ENCODE measurements around the gene CSRNP2.

Gene CSRNP2, protein sequence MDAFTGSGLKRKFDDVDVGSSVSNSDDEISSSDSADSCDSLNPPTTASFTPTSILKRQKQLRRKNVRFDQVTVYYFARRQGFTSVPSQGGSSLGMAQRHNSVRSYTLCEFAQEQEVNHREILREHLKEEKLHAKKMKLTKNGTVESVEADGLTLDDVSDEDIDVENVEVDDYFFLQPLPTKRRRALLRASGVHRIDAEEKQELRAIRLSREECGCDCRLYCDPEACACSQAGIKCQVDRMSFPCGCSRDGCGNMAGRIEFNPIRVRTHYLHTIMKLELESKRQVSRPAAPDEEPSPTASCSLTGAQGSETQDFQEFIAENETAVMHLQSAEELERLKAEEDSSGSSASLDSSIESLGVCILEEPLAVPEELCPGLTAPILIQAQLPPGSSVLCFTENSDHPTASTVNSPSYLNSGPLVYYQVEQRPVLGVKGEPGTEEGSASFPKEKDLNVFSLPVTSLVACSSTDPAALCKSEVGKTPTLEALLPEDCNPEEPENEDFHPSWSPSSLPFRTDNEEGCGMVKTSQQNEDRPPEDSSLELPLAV

DNA sequence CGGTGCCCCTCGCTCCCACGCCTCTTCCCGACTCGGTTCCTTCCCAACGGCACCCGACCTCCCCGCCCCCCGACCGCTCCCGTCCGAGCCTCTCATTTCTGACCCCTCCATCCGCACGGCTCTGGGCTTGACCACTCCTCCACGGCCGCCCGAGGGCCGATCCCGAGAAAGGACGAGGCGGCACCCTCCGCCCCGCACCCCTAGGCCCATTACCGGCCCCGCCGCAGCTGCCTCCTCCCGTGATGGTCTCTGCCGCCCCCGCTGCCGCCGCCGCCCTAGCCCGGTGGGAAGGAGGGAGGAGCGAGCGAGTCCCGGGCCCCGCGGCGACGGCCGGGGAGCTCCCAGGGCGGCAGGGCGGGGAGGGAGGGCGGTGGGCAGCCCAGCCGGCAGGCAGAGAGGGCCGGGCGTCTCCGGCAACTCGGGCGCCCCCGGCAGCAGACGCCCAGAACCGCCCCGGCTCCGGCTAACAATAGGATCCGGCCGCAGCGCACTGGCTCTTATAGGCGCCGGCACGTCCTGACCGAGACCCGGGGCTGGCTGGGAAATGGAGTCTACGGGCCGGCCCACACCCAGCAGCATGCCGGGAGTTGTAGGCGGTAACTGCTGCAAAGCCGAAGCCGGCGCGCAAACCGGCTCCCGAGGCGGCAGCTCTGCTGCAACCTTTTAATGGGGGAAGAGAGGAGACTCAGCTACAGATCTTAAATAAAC lies at the start of gene CSRNP2:
TSS of gene CSRNP2 (minus strand) at position 471 of the 708 bp plus-strand sequence. CDS start 7,035 bp downstream, outside the sequence.
- intact Hi-C loops (cut with DNase I): loop anchor here (2.0 to 10.0 kb wide), 3 partner anchors 34 to 152 kb away; partner anchors contain the start of genes DAZAP2, LETMD1 and TFCP2
- peak; percentile 95 to 100 (median 98) for DNase-seq

DNA sequence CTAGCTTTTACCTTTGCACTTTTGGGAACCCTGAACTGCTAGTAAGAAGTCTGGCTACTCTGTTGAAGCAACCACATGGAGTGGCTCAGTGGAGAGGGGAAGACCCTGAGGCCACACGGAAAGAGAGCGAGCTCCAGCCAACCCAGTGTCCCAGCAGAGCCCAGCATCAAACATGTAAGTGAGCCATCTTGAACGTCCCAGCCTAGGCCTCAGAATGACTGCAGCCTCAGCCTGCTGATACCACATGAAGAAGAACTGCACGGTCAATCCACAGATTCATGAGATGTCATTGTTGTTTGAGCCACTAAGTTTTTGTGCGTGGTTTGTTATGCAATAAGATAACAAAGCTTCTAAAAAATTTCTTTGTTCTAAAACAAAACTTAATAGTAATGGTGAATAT lies 49.3 kb upstream of the CSRNP2 start:
- intact Hi-C loops (cut with DNase I): no loop called here

DNA sequence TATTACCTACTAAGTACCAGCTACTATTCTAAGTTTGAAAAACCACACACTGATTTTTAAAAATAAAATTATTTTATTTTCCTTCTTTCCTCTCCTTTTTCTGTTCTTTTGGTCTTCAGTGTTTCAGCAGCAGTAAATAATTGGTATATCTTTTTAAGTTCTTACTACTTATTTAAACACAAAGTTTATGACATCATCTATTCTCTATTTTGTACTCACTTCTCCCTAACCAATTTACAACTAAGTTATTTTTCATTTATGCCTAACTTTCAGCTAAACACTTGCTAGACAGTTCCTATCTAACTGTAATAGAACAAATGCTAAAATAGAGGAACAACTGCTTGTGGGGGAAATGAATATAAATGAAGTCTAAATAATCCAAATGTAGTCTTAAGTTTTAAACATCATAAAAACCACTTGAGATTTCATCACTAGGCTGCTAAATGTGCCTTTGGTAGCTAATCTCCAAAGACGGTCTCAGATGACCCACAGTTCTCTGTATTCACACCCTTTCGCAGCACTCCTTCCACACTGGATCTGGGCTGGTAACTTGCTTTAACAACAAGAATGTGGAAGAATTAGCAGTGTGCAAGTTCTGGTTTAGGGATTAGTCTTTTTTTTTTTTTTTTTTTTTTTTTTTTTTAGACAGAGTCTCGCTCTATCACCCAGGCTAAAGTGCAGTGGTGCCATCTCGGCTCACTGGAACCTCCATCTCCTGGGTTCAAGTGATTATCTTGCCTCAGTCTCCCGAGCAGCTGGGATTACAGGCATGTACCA lies 48.5 kb upstream of the CSRNP2 start:
- intact Hi-C loops (cut with DNase I): no loop called here
- DNase-seq: no peak

More for the DNA sequence above, 49.3 kb upstream of the CSRNP2 start:
- DNase-seq: no peak

DNA sequence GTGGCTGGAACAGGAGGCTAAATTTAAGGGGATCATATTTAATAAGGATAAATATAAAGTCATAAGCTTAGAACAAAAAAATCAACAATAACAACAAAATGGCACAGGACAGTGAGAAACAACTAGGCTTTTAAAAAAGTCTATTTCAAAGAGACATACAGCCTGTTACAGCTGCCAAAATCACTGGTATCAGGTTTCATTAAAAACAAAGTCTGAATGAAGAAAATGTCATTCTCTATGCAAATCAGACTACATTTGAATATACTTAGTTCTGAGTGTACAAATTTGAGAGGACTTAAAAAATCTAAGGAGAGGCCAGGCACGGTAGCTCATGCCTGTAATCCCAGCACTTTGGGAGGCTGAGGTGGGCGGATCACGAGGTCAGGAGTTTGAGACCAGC lies 45.5 kb upstream of the CSRNP2 start:
- intact Hi-C loops (cut with DNase I): no loop called here
- DNase-seq: no peak

DNA sequence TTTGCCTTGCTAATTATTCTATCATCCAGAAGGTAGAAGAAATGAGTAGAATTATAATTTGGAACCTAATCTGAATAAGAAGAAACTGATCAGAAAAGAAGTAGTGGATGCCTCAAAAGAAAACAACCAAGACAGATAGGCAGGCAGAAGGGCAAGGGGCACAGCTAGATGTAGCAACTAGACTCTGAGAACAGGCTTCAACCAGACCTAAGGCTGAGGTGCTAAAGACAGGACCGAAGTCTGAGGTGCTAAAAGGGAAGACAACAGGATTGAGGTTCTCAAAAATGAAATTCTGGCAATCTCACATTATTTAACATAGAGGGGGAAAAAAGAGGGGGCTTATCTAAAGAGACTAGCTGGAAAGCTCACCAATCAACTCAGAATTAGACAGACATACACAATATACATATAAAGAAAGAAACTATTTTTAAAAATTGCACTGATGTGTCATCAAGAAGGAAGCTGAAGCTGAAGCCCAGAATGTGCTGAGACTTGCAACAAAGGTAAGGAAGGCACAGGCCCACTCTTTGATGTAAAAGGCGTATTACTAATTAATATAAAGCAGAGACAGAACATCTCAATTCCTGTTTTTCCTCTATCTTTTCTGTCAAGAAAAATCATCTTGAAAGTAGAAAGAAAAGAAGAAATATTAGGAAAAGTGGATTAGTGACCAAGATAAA lies 43.8 kb upstream of the CSRNP2 start:
- intact Hi-C loops (cut with DNase I): no loop called here
- DNase-seq: no peak

DNA sequence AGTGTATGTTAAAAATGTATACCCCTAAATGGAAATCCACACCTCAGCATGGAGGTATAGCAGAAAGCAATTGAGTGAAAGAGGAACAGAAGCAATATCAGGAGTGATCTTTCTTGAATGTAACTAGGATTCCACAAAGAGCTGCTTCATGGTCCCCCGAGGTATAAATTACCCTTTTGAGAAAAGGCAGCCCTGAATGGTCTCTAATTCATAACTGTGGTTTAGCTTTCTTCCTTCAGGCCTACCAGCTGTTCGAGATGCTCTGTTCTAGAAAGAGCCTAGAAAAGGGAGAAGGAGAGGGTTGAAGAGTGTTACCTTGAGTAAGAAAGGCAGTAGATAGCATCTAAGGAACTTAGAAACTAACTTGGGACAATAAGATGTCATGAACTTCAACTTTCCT lies 42.9 kb upstream of the CSRNP2 start:
- intact Hi-C loops (cut with DNase I): no loop called here
- no peak for DNase-seq

DNA sequence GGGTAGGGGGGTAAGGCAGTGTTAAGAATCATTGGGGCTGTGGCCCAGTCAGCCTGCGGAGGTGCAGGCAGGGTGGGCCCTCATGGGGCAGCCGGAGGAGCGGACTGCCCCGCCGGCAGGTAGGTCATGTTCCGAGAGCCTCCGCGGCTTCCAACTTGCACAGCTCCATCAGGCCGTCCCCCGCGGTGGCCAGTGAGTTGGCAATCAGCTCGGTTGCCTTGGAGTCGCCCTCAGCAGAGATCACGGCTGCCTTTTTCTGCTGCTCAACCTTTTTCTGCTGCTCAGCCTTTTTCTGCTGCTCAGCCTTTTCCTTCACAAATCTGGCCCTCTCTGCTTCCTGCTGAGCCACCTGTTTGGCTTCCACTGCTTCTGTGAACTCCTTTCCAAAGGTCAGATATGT lies 41.1 kb upstream of the CSRNP2 start:
- peak in 3 of 10 donors; percentile 9 to 15 (median 14) for DNase-seq
- intact Hi-C loops (cut with DNase I): no loop called here

DNA sequence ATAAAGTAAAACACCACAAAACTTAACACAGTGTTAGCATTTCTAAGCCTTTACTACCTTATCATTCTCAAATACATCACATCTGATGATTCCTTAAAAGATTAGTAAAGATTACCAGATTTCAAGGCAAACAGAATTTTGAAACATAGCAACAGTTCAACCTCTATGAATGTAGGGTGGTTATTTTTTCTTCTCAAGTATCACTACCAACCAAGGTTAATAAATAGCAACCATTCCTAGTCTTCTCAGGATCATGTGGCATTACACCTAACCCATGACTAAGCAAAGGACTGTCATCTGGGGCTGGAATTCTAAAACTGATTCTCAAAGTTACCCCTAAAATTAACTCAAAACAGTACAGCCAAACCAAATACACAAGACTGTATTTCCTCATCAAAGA lies 39.4 kb upstream of the CSRNP2 start:
- DNase-seq: no peak
- intact Hi-C loops (cut with DNase I): no loop called here

DNA sequence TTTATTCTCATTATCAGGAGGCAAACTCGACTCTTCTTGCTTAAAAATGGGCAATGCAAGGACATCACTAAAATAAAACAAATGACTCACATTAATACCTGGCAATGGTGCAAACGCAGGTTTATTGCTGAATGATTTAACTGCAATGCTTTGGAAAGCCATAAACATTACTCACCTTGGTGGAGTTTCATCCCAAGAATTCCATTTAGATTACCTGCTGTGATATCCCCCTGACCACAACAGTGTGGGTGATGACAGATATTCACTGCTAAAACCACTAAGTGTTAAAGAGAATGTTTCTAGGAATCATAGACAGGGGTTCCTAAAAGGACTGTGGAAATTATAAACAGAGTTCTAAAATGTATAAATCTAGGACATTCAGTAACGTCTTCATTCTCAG lies 35.3 kb upstream of the CSRNP2 start:
- intact Hi-C loops (cut with DNase I): no loop called here
- no peak for DNase-seq

DNA sequence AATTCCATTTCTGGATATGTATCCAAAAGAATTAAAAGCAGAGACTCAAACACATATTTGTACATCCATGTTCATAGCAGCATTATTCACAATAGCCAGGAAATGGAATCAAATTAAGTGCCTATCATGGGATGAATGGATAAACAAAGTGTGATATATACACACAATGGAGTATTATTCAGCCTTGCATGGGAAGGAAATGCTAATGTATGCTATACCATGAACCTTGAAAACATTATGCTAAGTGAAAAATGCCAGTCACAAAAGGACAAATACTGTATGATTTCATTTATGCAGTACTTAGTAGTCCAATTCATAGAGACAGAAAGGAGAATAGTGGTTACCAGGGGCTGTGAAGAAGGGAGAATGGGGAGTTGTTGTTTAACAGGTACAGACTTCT lies 32.1 kb upstream of the CSRNP2 start:
- no peak for DNase-seq
- intact Hi-C loops (cut with DNase I): no loop called here

DNA sequence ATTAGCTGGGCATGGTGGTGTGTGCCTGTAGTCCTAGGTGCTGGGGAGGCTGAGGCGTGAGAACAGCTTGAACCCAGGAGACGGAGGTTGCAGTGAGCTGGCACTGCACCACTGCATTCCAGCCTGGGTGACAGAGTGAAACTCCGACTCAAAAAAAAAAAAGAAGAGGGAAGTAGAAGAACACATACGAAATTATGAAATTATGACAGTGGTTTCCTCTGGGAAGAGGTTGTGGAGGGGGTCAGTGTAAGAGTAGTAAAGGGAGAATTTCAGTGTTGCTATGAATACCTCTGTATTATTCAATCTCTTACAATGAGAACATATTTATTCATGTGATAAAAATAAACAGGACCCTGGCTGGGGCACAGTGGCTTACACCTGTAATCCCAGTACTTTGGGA lies 24.7 kb upstream of the CSRNP2 start:
- DNase-seq: no peak
- intact Hi-C loops (cut with DNase I): no loop called here

DNA sequence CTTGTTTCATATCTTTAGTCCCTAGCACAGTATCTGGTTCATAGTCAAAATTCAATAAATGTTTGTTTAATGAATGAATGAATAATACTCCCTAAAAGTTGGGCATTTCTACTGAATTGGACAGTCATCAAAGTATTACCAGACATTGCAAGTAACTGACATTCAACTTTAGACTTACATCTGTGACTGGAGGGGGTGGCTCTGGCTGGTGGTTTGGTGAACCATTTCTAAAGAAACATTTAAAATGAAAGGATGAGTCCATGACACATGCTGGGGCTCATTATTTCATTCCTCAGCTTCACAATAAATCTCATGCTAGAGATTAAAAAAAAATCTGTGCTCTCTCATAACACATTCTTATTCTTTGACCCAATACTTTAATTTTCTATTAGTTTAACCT lies 20.6 kb upstream of the CSRNP2 start:
- no peak for DNase-seq
- intact Hi-C loops (cut with DNase I): no loop called here

DNA sequence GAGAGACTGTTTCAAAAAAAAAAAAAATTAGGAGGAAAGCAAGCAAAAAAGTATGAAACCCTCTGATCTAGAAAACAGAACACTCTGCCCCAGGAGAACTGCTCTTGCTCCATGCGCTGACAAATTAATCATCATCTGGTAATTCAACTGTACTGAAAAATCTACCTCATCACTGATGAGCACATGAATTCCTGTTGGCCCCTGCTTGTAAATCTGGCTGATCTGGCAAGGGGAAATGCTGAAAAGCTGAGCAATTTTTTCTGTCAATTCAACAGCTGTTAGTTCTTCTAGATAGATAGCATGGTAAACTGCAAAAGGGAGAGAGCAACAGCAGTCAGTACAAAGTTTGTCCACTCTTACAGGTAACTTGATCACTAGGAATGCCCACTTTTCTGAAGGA lies 15.2 kb upstream of the CSRNP2 start:
- DNase-seq: no peak
- intact Hi-C loops (cut with DNase I): no loop called here

DNA sequence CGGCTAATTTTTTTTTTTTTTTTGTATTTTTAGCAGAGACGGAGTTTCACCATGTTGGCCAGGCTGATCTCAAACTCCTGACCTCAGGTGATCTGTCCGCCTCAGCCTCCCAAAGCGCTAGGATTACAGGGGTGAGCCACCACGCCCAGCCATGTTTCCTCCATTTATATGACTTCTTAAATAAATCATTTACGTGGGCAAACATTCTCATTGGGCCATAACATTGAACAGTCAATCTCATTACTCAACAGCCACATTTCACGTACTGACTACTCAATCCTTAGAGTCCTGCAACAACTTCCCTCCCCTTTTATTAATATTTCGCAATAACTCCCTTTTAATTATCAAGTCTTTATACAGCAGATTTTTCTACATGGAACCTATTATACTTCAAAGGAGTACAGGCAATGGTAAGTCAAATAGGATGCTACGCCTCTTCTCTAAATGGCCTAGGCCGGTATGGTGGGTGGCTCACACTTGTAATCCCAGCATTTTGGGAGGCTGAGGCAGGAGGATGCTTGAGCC lies 7.4 kb upstream of the CSRNP2 start:
- intact Hi-C loops (cut with DNase I): no loop called here
- DNase-seq: no peak

DNA sequence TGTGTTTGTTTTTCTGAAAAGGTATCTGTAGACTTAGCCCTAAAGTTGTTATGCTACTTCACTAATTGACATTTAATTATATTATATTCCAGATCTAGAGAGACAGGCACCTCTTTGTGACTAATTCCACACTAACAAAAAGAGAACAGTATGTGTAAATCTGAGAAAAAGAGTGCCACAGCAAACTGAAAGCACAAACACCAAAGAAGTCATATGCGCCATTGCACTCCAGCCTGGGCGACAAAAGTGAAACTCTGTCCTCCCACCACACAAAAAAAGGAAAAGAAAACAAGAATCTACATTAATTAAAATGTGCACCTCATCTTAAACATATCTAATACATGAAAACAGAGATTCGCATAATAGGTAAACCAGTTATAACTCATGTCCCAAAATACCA lies 4.4 kb upstream of the CSRNP2 start:
- intact Hi-C loops (cut with DNase I): loop anchor here (10.0 kb wide), 1 partner anchor 147 kb away; the partner anchor contains the start of gene DAZAP2
- DNase-seq: no peak

DNA sequence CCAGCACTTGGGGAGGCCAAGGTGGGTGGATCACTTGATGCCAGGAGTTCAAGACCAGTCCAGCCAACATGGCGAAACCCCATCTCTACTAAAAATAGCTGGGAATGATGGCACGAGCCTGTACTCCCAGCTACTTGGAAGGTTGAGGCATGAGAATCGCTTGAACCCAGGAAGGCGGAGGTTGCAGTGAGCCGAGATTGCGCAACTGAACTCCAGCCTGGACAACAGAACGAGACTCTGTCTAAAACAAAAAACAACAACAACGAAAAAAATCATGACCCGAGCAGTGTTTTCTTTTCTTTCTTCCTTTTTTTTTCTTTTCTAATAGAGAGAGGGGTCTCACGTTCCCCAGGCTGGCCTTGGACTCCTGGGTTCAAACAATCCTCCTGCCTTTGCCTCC lies 3.5 kb upstream of the CSRNP2 start:
- DNase-seq: no peak
- intact Hi-C loops (cut with DNase I): loop anchor here (10.0 kb wide), 1 partner anchor 148 kb away; the partner anchor contains the start of gene DAZAP2

DNA sequence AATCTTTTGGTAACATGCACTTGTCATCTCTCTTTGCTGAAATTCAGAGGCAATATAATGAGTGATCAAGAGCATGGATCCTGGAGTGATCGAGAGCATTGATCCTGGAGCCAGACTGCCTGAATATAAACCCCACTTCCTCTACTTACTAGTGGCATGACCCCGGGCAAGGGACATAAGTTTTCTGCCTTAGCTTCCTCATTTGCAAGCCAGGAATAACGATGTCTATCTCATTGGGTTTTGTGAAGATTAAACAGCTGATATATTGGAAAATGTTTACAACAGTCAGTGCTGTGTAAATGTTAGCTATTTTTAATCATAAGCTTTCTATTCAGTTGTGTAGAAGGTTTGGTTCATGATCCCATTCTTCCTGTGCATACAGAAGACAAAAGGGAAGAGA lies 2.4 kb upstream of the CSRNP2 start:
- DNase-seq: no peak
- intact Hi-C loops (cut with DNase I): loop anchor here (10.0 kb wide), 1 partner anchor 149 kb away; the partner anchor contains the start of gene DAZAP2

DNA sequence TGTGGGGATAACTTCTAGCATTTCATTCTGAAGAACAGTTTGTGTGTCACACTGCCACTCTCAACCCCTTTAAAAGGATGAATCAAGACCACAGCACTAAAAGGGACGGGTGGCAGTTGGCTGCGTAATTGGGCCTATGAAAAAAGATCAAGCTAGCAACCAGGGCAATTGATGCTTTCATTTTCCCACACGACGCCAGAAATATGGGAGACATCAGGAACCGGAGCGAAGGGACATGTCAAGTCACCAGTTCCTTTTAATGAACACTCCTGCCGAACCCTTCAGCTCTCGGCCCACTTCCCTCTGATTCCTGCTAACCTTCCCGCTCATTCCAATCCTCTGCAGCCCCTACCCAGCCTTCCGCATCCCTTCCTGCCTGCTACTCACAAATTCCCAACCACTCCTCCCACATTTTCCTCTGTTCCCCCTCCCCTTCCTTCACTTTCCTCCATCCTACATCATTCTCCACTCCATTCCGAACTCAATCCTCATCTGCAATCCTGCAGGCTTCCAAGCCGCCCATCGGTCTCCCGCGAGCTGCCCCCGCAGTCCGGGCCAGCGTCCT lies 753 bp downstream of the CSRNP2 start:
- intact Hi-C loops (cut with DNase I): loop anchor here (2.0 to 10.0 kb wide), 3 partner anchors 34 to 152 kb away; partner anchors contain the start of genes DAZAP2, LETMD1 and TFCP2
- peak in 1 of 10 donors; percentile 27 for DNase-seq

DNA sequence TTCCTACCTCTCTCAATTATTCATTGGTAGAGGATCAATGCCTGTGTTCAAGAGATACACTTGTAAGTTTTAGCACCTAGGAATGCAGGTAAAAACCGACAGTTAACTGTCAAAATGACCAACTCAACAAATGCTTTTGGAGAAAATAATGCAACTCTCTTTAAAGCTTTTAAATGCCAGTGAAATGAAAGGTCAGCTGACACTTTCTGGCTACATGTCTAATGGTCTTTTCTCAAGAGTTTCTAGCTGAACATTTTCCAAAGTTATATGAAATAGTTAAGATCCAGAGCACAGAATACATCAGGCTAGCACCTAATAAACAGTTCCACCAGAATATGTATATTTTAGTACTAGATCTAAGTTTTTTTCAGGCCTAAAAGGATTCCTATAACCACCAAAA lies 2.0 kb downstream of the CSRNP2 start:
- DNase-seq: no peak
- intact Hi-C loops (cut with DNase I): loop anchor here (5.0 to 10.0 kb wide), 2 partner anchors 91 to 153 kb away; partner anchors contain the start of genes DAZAP2 and TFCP2

All from posterior cingulate gyrus (tissue), 11 donors.